ENCODE results near the gene ASPSCR1.

DNA sequence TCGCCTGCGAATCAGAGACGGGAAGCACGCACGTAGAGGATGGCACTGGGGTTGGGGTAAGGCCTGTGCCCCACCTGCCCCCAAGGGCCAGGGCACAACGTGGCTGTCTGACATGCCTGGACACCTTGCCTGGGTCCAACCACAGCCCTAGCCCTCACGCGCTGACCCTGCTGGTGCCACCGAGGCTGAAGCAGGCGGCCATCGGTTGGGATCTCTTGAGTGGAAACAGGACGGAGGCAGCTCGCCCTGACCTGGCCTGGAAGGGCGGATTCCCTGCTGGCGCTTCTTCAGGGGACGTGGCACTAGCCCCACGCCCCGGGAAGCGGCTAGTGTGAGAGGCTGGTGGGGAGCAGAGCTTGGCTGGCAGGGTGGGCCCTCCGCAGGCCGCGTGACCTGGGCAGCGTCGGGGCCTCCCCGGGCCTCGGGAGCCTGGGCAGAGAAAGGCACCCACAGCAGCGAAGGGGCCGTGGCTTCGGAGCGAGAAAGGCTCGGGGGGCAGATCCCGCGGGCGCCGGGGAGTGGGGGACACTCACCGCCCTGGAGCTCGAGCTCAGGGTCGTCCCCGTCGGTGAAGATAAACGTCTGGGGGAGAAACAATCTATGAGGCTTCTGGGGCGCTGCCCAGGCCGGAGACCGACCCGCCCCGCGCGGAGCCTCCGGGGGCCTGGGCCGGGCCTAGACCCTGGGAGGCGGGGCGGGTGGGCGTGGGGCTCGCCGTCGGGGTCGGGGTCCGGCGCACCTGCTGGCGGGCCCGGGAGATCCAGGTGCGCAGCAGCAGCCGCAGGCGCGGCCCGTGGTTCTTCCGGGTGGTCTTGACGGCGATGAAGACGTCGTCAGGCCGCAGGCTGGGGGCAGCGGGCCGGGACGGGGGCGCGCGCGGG lies 73.6 kb downstream of the ASPSCR1 start:
- TF ChIP-seq, protein P1, sequence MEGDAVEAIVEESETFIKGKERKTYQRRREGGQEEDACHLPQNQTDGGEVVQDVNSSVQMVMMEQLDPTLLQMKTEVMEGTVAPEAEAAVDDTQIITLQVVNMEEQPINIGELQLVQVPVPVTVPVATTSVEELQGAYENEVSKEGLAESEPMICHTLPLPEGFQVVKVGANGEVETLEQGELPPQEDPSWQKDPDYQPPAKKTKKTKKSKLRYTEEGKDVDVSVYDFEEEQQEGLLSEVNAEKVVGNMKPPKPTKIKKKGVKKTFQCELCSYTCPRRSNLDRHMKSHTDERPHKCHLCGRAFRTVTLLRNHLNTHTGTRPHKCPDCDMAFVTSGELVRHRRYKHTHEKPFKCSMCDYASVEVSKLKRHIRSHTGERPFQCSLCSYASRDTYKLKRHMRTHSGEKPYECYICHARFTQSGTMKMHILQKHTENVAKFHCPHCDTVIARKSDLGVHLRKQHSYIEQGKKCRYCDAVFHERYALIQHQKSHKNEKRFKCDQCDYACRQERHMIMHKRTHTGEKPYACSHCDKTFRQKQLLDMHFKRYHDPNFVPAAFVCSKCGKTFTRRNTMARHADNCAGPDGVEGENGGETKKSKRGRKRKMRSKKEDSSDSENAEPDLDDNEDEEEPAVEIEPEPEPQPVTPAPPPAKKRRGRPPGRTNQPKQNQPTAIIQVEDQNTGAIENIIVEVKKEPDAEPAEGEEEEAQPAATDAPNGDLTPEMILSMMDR (IDR thresholded peaks at IDR 0.05 in 2 of 3, conservative IDR thresholded peaks at IDR 0.05 in 1 of 3; ENCODE audit: insufficient read depth in 2 of 3, low read depth in 1 of 3, low read length in 3 of 3): no peak
- TF ChIP-seq POLR2G (IDR thresholded peaks at IDR 0.05; ENCODE audit: low read depth, low read length): no peak
- TF ChIP-seq POLR2A (conservative IDR thresholded peaks at IDR 0.05): no peak
- TF ChIP-seq RFX5 (IDR thresholded peaks at IDR 0.05; ENCODE audit: low read depth, low read length): no peak

Measured in K562 (cell line).